LoVo (cell line): Measurements from ENCODE around the gene ZNF668.

Experiments
- DNase-seq: peaks from one replicate; pipeline ENCODE4 v3.0.0-alpha.2; 2016; ENCODE audit warnings: low spot score

The ZNF668 gene

GRCh38 chr16:31081428-31082351 lies 7.7 kb upstream of the ZNF668 start:
- no peak for DNase-seq

GRCh38 chr16:31080756-31081419 lies 6.8 kb upstream of the ZNF668 start:
- DNase-seq: no peak

- no peak for DNase-seq
Measured at GRCh38 chr16:31080035-31080629, 6.1 kb upstream of the ZNF668 start.

GRCh38 chr16:31079342-31079944 lies 5.4 kb upstream of the ZNF668 start:
- DNase-seq: no peak

GRCh38 chr16:31078597-31079341 lies 4.7 kb upstream of the ZNF668 start:
- DNase-seq: no peak

GRCh38 chr16:31077592-31078396 lies 3.8 kb upstream of the ZNF668 start:
- no peak for DNase-seq

- DNase-seq: no peak
Measured at GRCh38 chr16:31077024-31077423, 3.0 kb upstream of the ZNF668 start.

- DNase-seq: no peak
Measured at GRCh38 chr16:31076319-31076718, 2.3 kb upstream of the ZNF668 start.

GRCh38 chr16:31074814-31075183 lies 759 bp upstream of the ZNF668 start:
- DNase-seq: no peak

- DNase-seq: peak; percentile 90
Measured at GRCh38 chr16:31073142-31073969, 684 bp downstream of the ZNF668 start.

GRCh38 chr16:31072540-31073141 lies 1.4 kb downstream of the ZNF668 start:
- DNase-seq: no peak

- no peak for DNase-seq
Measured at GRCh38 chr16:31071861-31072260, 2.2 kb downstream of the ZNF668 start.

- DNase-seq: no peak
Measured at GRCh38 chr16:31067342-31067741, 6.7 kb downstream of the ZNF668 start.

- DNase-seq: peak; percentile 18
Measured at GRCh38 chr16:31064882-31065461, 9.1 kb downstream of the ZNF668 start.

GRCh38 chr16:31063843-31064611 lies 10.0 kb downstream of the ZNF668 start:
- DNase-seq: no peak

GRCh38 chr16:31063495-31063842 lies 10.6 kb downstream of the ZNF668 start:
- no peak for DNase-seq

- no peak for DNase-seq
Measured at GRCh38 chr16:31061813-31062440, 12.1 kb downstream of the ZNF668 start.
